HUES6 (cell line): ENCODE measurements around the gene EDIL3.

Experiments
- H3K27ac ChIP-seq: 2 replicates; pipeline ENCODE4 v1.7.0; 2013; ENCODE audit warnings: low read depth, mild to moderate bottlenecking, low read length, inconsistent platforms
- H3K27me3 ChIP-seq: 2 replicates; pipeline ENCODE4 v1.6.1; 2013; ENCODE audit warnings: low read length; ENCODE audit not compliant: control insufficient read depth, insufficient read depth
- H3K36me3 ChIP-seq: 2 replicates; pipeline ENCODE4 v1.6.1; 2013; ENCODE audit warnings: low read length; ENCODE audit not compliant: control insufficient read depth, insufficient read depth
- H3K4me1 ChIP-seq: 2 replicates; pipeline ENCODE4 v1.6.1; 2013; ENCODE audit warnings: low read length; ENCODE audit not compliant: control insufficient read depth, insufficient read depth
- H3K4me3 ChIP-seq: 2 replicates; pipeline ENCODE4 v1.5.1; 2013; ENCODE audit warnings: low read depth, low read length
- H3K9ac ChIP-seq: one replicate; pipeline ENCODE4 v1.6.1; 2013; ENCODE audit warnings: mild to moderate bottlenecking, low read length
- H3K9me3 ChIP-seq: 2 replicates; pipeline ENCODE4 v1.6.1; 2013; ENCODE audit warnings: low read depth, low read length; ENCODE audit not compliant: control insufficient read depth, insufficient read depth

Gene EDIL3

DNA sequence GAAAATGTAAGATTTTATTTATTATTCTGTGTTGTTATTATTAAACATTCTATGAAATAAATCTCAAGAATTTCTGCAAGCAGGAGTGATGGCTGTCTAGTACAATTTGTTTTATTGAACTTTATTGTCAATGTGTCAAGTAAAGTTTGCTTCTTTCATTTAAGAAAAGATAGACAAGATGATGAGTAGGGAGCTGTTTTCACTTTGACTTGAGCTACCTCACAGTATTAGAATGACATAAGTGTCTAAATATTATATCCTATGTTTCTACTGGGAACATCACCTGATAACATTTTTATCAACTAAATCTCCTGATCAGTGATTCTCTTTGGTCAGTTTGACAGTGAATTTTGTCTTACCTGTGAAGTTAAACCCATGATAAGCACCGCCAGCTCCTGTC lies 12.7 kb upstream of the EDIL3 start:
- Histone ChIP-seq H3K27me3 (no peaks in the 10 kb centered on the region), H3K4me3 (no peak overlapping the region), H3K4me1 (0 out of 2 replicates have a peak, but pooled peaks cover 4% of the 10 kb centered on the region), H3K9me3 (no peaks in the 10 kb centered on the region), H3K27ac (no peak overlapping the region), H3K36me3 (no peaks in the 10 kb centered on the region), H3K9ac (no peak overlapping the region)

DNA sequence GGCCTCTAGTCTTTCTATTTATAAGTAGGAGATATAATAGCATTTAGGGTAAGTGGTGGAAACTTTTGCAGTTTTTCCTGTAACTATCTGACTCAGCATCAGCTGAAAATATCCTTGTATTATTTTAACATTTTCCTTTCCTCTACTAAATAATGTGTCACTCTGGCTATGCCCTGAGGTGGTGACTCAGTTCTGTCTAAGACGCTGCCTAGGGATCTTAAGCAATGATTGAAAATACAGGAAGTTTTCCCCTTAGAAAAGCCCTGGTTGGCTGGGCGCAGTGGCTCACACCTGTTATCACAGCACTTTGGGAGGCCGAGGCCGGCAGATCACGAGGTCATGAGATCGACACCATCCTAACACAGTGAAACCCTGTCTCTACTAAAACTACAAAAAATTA lies 9.3 kb upstream of the EDIL3 start:
- H3K27me3 ChIP-seq: no peaks in the 10 kb centered on the region
- H3K9ac ChIP-seq: no peak overlapping the region
- no peak overlapping the region for H3K4me3 ChIP-seq
- H3K36me3 ChIP-seq: peaks cover 5% of the 10 kb centered on the region; the same call in 1 of the 2 replicates
- no peaks in the 10 kb centered on the region for H3K9me3 ChIP-seq
- no peaks in the 10 kb centered on the region for H3K4me1 ChIP-seq
- H3K27ac ChIP-seq: no peak overlapping the region

DNA sequence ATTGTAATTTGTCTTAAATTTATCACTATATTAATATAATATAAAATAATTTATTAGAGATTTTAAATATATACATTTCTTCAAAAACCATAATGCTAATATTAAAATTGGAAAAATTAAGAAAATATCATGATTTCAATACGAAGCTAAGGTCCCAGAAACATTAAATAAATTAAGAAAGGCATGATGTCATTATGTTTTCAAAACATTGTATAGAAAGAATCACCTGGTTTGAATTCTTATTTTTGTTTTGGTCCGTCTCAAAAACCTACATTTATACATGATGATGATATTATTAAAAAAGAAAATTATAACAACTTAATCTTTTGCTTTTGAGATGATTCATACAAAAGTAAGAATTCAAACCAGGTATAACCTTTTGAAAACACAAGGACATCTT lies 8.2 kb upstream of the EDIL3 start:
- no peaks in the 10 kb centered on the region for H3K9me3 ChIP-seq
- H3K9ac ChIP-seq: no peak overlapping the region
- peaks cover 8% of the 10 kb centered on the region; the same call in 1 of the 2 replicates for H3K36me3 ChIP-seq
- no peaks in the 10 kb centered on the region for H3K4me1 ChIP-seq
- no peak overlapping the region for H3K27ac ChIP-seq
- no peak overlapping the region for H3K4me3 ChIP-seq
- H3K27me3 ChIP-seq: no peaks in the 10 kb centered on the region

DNA sequence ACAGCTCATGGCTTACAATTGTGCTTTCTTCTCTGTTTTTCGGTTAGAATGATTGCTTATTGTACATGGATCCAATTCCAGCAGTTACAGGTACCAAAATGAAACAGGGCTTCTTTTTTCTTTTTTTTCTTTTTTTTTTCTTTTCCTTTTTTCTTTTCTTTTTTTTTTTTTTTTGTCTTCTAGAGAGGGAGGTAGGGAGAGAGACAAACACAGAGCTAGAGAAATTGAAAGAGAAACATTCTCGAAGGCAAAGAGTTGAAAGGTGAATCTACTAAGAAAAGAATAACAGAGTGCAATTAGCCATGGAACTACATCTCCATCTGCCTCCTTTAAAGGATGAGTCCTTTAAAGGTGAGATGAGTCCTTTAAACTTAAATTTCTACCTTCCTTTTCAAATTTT lies 1.0 kb upstream of the EDIL3 start:
- H3K4me1 ChIP-seq: peaks cover 4% of the 10 kb centered on the region; the same call in 1 of the 2 replicates
- H3K36me3 ChIP-seq: peaks cover 10% of the 10 kb centered on the region; the same call in 1 of the 2 replicates
- H3K27ac ChIP-seq: no peak overlapping the region
- peak overlapping the region; percentile 79 for H3K9ac ChIP-seq
- H3K4me3 ChIP-seq: peak overlapping the region; percentile 94
- H3K9me3 ChIP-seq: no peaks in the 10 kb centered on the region
- H3K27me3 ChIP-seq: peaks cover 14% of the 10 kb centered on the region; the same call in 1 of the 2 replicates

DNA sequence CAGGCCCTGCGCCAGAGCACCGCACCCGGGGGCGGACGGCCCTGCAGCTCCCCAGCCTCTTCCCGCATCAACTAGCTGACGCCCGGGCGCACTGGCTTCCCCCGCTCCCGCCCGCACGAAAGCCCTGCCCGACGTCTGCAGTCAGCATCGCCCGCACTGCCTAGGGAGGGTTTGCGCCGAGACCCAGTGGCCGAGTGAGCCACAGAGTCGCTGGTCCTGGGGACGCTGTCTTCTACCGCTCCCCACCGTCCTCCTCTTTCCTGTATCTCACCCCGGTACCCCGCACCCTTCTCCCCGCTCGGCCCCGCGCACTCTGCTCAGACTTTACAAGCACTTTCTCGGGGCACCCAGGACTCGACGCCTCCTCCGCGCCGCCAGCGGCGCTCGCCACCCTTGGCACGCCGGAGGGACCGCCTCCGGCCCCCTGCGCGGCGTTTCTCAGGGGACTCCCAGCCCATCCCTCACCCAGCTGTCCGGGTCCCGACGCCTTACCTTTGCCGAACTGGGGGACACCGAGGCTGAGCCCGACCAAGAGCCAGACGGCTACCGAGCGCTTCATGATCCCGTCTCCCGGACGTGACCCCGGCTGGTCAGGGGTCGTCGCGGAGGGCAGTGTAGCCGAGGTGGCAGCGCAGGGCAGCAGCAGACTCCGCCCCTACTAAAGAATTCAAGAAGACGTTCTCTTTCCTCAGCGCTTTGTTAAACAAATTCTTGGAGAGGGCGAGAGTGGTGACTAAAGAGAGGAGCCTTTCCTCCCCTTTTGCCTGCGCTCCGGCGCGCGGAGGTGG lies 670 bp downstream of the EDIL3 start:
- Histone ChIP-seq H3K4me3 (peak overlapping the region; percentile 94), H3K9me3 (no peaks in the 10 kb centered on the region), H3K4me1 (peaks cover 4% of the 10 kb centered on the region; the same call in 1 of the 2 replicates), H3K27ac (peak overlapping the region; percentile 50; the same call in 1 of the 2 replicates), H3K27me3 (peaks cover 14% of the 10 kb centered on the region; the same call in 1 of the 2 replicates), H3K9ac (peak overlapping the region; percentile 79), H3K36me3 (peaks cover 5% of the 10 kb centered on the region; the same call in 1 of the 2 replicates)

DNA sequence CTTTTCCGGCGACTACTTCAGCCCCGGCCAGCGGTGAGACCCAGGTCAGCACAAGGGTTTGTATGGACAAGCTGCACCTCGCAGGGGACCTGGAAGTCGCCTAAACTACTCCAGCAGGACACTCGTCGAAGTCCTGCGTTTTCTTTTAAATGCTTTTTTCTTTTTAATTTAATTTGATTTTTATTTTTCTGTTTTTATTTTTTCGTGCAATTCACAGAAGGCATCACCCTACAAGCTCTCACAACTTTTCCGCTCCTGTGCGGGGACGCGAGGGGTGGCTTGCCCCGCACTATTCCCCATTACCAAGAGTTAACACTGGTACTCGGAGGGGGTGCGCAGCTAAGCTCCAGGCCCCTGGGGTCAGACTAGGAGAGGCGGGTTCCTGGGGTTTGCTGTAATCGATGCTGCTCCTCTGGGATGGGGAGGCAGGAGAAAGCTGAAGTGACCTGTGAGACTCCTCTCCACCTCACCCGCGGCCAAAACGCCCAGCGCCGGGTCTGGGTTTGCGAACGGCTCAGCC lies 1.3 kb downstream of the EDIL3 start:
- H3K9me3 ChIP-seq: no peaks in the 10 kb centered on the region
- H3K4me1 ChIP-seq: peaks cover 4% of the 10 kb centered on the region; the same call in 1 of the 2 replicates
- peaks cover 5% of the 10 kb centered on the region; the same call in 1 of the 2 replicates for H3K36me3 ChIP-seq
- peak overlapping the region; percentile 94 for H3K4me3 ChIP-seq
- peaks cover 14% of the 10 kb centered on the region; the same call in 1 of the 2 replicates for H3K27me3 ChIP-seq
- peak overlapping the region; percentile 50; the same call in 1 of the 2 replicates for H3K27ac ChIP-seq
- H3K9ac ChIP-seq: peak overlapping the region; percentile 79

DNA sequence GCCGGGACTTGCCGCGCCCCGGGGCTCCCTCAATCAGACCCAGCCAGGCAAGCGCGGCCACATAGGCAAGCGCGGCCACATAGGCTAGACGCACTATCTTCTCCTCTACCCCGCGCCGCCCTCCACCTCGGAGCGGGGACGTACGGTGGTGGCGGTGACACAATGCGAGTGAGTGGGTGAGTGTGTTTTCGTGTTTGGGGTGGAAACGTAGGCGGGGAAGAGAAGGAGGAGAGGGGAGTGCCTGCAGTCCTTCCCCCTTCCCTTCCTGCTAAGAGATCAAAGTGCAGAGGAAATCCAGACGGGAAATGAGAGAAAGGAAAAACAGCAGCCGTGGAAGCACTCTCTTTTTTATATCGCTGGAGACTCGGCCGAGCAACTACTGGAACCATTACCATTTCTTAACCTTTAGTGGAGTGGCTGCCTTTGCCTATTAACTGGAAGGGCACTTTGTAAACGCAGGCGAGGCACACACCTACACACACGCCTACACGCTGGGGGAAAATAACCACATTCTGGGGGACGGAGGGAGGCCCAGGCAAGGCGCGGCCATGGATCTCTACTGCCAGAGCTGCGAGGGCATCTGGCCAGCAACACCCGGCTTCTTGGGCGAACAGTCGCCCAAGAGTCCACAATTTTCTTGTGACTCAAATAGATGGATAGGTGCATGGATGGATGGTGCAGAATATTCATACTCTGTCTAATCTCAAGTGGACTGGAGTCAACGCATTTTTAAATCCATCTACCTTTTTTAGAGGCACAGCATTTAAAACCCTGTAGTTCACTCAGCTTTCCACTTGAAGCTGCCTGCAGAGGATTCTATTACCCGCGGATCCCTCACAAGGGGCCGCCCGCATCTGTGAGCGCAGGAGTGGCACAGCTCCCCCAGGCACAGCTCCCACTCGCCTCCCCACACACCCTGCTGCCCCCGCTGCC lies 2.1 kb downstream of the EDIL3 start:
- H3K36me3 ChIP-seq: no peaks in the 10 kb centered on the region
- peaks cover 4% of the 10 kb centered on the region; the same call in 1 of the 2 replicates for H3K4me1 ChIP-seq
- peaks cover 14% of the 10 kb centered on the region; the same call in 1 of the 2 replicates for H3K27me3 ChIP-seq
- no peaks in the 10 kb centered on the region for H3K9me3 ChIP-seq
- H3K4me3 ChIP-seq: peak overlapping the region; percentile 94
- H3K27ac ChIP-seq: peak overlapping the region; percentile 27; the same call in 1 of the 2 replicates
- peak overlapping the region; percentile 79 for H3K9ac ChIP-seq

DNA sequence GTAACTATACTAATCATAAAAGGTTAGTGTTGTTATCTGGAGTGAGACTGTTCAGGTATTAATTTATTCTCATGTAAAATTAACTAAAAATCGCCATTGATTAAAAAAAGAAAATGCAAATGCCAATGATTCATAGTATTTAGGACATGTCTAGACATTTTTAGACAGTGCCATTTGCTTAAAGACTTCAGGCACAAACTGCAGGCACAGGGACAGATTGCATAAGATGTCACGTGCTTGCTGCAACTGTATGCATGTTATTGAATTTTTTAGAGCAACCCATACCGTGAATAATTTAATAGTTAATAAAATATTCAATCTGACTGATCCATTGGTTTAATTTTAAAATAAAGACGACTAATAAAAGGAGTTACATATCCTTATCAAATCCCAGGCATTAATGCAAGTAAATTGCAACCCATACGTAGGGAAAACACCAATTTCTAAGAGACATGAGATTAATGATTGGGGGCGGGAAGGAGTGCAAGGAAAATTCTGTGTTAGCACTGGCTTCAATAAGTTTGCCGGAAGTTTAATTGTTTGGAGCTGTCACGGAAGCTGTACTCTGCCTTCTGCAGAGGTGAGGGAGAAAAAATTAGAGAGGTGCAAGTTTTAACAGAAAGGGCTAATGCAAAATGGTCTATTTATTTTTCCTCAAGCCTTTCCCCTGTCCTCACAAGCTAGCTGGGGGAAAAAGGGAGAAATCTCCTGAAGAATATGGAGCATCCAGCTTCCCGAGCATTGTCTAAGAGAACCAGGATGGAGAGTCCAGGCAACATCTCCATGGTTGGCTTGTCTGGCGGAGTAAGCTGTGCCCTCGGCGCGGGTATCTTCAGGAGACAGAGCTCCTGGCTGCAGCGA lies 2.9 kb downstream of the EDIL3 start:
- H3K36me3 ChIP-seq: no peaks in the 10 kb centered on the region
- H3K4me3 ChIP-seq: peak overlapping the region; percentile 94
- peak overlapping the region; percentile 27; the same call in 1 of the 2 replicates for H3K27ac ChIP-seq
- H3K9ac ChIP-seq: peak overlapping the region; percentile 79
- H3K9me3 ChIP-seq: no peaks in the 10 kb centered on the region
- H3K4me1 ChIP-seq: peaks cover 7% of the 10 kb centered on the region; the same call in 1 of the 2 replicates
- H3K27me3 ChIP-seq: peaks cover 14% of the 10 kb centered on the region; the same call in 1 of the 2 replicates

DNA sequence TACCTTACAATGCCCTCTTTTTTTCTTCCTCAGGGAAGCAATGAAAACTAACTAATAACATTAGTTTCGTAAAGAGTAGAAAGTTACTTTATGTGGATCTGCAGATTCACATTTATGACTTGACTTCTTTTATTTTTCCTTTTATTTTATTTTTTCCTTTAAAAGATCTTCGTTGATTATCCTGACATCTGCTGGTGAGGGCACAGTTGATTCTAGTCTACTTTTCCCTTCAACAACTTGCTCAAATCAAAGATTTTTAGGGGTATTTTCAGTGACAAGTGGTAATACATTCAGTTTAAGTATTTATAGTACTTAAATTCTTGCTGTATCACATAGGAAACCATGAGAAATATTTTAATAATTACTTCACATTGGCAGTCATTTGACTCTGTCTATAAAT lies 4.9 kb downstream of the EDIL3 start:
- H3K27ac ChIP-seq: no peak overlapping the region
- no peak overlapping the region for H3K9ac ChIP-seq
- H3K36me3 ChIP-seq: no peaks in the 10 kb centered on the region
- no peaks in the 10 kb centered on the region for H3K9me3 ChIP-seq
- H3K27me3 ChIP-seq: peaks cover 8% of the 10 kb centered on the region; the same call in 1 of the 2 replicates
- peaks cover 10% of the 10 kb centered on the region; the same call in 1 of the 2 replicates for H3K4me1 ChIP-seq
- H3K4me3 ChIP-seq: no peak overlapping the region

DNA sequence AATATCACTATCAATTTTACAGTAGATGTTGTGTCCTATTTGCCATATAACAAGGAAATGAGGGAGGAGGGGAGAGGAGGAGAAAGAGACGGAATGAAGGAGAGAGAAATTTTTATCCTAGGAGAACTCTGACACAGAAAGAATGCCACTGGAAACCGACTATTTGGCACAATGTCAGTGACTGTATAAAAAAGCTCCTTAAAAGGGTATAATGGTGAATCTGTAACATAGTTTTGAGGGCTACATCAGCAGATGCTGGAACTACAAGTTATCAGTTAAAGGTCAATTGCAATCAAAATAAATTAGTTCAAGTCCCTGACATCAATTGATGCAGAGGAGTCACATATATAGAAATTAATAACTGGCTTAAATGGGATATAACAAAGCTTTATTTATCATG lies 5.7 kb downstream of the EDIL3 start:
- H3K27ac ChIP-seq: no peak overlapping the region
- H3K9ac ChIP-seq: no peak overlapping the region
- peaks cover 8% of the 10 kb centered on the region; the same call in 1 of the 2 replicates for H3K27me3 ChIP-seq
- no peak overlapping the region for H3K4me3 ChIP-seq
- no peaks in the 10 kb centered on the region for H3K36me3 ChIP-seq
- H3K9me3 ChIP-seq: no peaks in the 10 kb centered on the region
- H3K4me1 ChIP-seq: peaks cover 10% of the 10 kb centered on the region; the same call in 1 of the 2 replicates
